Measurements from ENCODE around the gene BNC2. TPM values are rescaled to one million over a fixed set of nuclear protein-coding genes. Genes with fewer than 3 reads are reported as not detected.

The BNC2 gene
- total RNA-seq, 1 donor = 53.9 TPM

GRCh38 chr9:16619402-16619801, 251.1 kb downstream of the BNC2 start:
- Histone ChIP-seq H4K20me1 (ENCODE audit: insufficient read depth, low read length) (no peaks in the 10 kb centered on the region), H3K4me3 (ENCODE audit: insufficient read depth, low read length) (no peak overlapping the region), H2AFZ (ENCODE audit: low read length) (no peak overlapping the region), H3K9me3 (ENCODE audit: low read depth, low read length) (no peaks in the 10 kb centered on the region), H3K36me3 (ENCODE audit: insufficient read depth, low read length) (no peaks in the 10 kb centered on the region), H3K27ac (ENCODE audit: low read depth, low read length) (no peak overlapping the region), H3K4me2 (ENCODE audit: insufficient read depth, low read length) (no peak overlapping the region), H3K79me2 (ENCODE audit: insufficient read depth, low read length) (peaks cover 49% of the 10 kb centered on the region), H3K4me1 (ENCODE audit: insufficient read depth, low read length) (peaks cover 19% of the 10 kb centered on the region), H3K27me3 (ENCODE audit: insufficient read depth, low read length) (no peaks in the 10 kb centered on the region)
- DNase-seq (ENCODE audit: insufficient read length, low spot score, missing footprints) = no peak
- no peak for TF ChIP-seq CTCF (IDR thresholded peaks at IDR 0.05; ENCODE audit: extremely low read depth, low read depth, low read length)

- no peak overlapping the region for H3K27ac ChIP-seq (ENCODE audit: low read depth, low read length)
- H2AFZ ChIP-seq (ENCODE audit: low read length) = no peak overlapping the region
- H3K4me2 ChIP-seq (ENCODE audit: insufficient read depth, low read length) = no peak overlapping the region
- H3K79me2 ChIP-seq (ENCODE audit: insufficient read depth, low read length) = peaks cover 52% of the 10 kb centered on the region
- no peaks in the 10 kb centered on the region for H3K27me3 ChIP-seq (ENCODE audit: insufficient read depth, low read length)
- H3K4me1 ChIP-seq (ENCODE audit: insufficient read depth, low read length) = peaks cover 19% of the 10 kb centered on the region
- no peak for DNase-seq (ENCODE audit: insufficient read length, low spot score, missing footprints)
- TF ChIP-seq CTCF (IDR thresholded peaks at IDR 0.05; ENCODE audit: extremely low read depth, low read depth, low read length) = no peak
- peaks cover 3% of the 10 kb centered on the region for H4K20me1 ChIP-seq (ENCODE audit: insufficient read depth, low read length)
- no peaks in the 10 kb centered on the region for H3K9me3 ChIP-seq (ENCODE audit: low read depth, low read length)
- H3K36me3 ChIP-seq (ENCODE audit: insufficient read depth, low read length) = no peaks in the 10 kb centered on the region
- no peak overlapping the region for H3K4me3 ChIP-seq (ENCODE audit: insufficient read depth, low read length)
Measured at GRCh38 chr9:16618524-16618923, 251.9 kb downstream of the BNC2 start.

- peaks cover 59% of the 10 kb centered on the region for H3K79me2 ChIP-seq (ENCODE audit: insufficient read depth, low read length)
- no peak for TF ChIP-seq CTCF (IDR thresholded peaks at IDR 0.05; ENCODE audit: extremely low read depth, low read depth, low read length)
- H3K27ac ChIP-seq (ENCODE audit: low read depth, low read length) = no peak overlapping the region
- H3K4me1 ChIP-seq (ENCODE audit: insufficient read depth, low read length) = peaks cover 27% of the 10 kb centered on the region
- DNase-seq (ENCODE audit: insufficient read length, low spot score, missing footprints) = no peak
- no peak overlapping the region for H3K4me3 ChIP-seq (ENCODE audit: insufficient read depth, low read length)
- no peaks in the 10 kb centered on the region for H3K36me3 ChIP-seq (ENCODE audit: insufficient read depth, low read length)
- H4K20me1 ChIP-seq (ENCODE audit: insufficient read depth, low read length) = peaks cover 6% of the 10 kb centered on the region
- H3K27me3 ChIP-seq (ENCODE audit: insufficient read depth, low read length) = no peaks in the 10 kb centered on the region
- no peak overlapping the region for H3K4me2 ChIP-seq (ENCODE audit: insufficient read depth, low read length)
- no peaks in the 10 kb centered on the region for H3K9me3 ChIP-seq (ENCODE audit: low read depth, low read length)
- no peak overlapping the region for H2AFZ ChIP-seq (ENCODE audit: low read length)
Measured at GRCh38 chr9:16616686-16617085, 253.8 kb downstream of the BNC2 start.

- Histone ChIP-seq H4K20me1 (ENCODE audit: insufficient read depth, low read length) (peaks cover 6% of the 10 kb centered on the region), H3K27me3 (ENCODE audit: insufficient read depth, low read length) (no peaks in the 10 kb centered on the region), H3K9me3 (ENCODE audit: low read depth, low read length) (no peaks in the 10 kb centered on the region), H3K4me1 (ENCODE audit: insufficient read depth, low read length) (peaks cover 26% of the 10 kb centered on the region), H2AFZ (ENCODE audit: low read length) (no peak overlapping the region), H3K4me3 (ENCODE audit: insufficient read depth, low read length) (no peak overlapping the region), H3K79me2 (ENCODE audit: insufficient read depth, low read length) (peaks cover 62% of the 10 kb centered on the region), H3K27ac (ENCODE audit: low read depth, low read length) (no peak overlapping the region), H3K4me2 (ENCODE audit: insufficient read depth, low read length) (no peak overlapping the region), H3K36me3 (ENCODE audit: insufficient read depth, low read length) (no peaks in the 10 kb centered on the region)
- TF ChIP-seq CTCF (IDR thresholded peaks at IDR 0.05; ENCODE audit: extremely low read depth, low read depth, low read length) = no peak
- DNase-seq (ENCODE audit: insufficient read length, low spot score, missing footprints) = no peak
Measured at GRCh38 chr9:16615451-16615850, 255.0 kb downstream of the BNC2 start.
